ENCODE measurements around the gene LNX1. TPM values are rescaled to one million over a fixed set of nuclear protein-coding genes. Genes with fewer than 3 reads are reported as not detected.

The LNX1 gene
- total RNA-seq, 1 experiment from 2014 or later, result 1.7 TPM

DNA sequence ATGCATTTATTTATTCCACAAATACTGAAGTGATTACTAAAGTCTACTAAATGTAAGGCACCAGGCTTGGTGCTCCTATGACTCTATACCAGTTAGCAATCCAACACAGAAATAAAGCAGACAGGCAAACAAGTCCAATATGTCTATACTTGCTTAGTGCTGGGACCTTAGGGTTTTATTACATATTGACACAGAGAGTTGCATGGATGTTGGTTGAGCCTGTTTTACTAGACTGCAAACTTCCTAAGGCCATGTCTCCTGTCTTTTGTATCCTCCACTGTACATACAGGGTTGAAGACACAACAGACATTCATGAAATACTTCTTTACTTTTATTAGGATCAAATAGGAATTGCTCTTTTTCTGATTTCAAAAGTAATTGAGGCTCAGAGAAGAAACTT lies 69.0 kb downstream of the LNX1 start:
- Histone ChIP-seq H2BK20ac (ENCODE audit: low read depth, low read length, poor library complexity, severe bottlenecking) (no peak overlapping the region), H4K20me1 (ENCODE audit: control insufficient read depth, insufficient read depth, insufficient read length) (no peaks in the 10 kb centered on the region), H2BK12ac (ENCODE audit: insufficient read length, low read depth, low read length) (no peak overlapping the region), H3K79me2 (ENCODE audit: insufficient read depth, low read length) (no peaks in the 10 kb centered on the region), H3K4me2 (ENCODE audit: insufficient read depth, insufficient read length, low read length) (no peak overlapping the region), H4K91ac (ENCODE audit: insufficient read length, low read depth, low read length) (no peak overlapping the region), H3K27ac (ENCODE audit: insufficient read length, low read depth, low read length) (no peak overlapping the region), H2BK5ac (ENCODE audit: insufficient read length, low read length) (no peak overlapping the region), H3K27me3 (ENCODE audit: insufficient read depth, low read length) (no peaks in the 10 kb centered on the region), H2BK120ac (ENCODE audit: low read depth, low read length, poor library complexity, severe bottlenecking) (no peak overlapping the region), H4K5ac (ENCODE audit: insufficient read length, low read depth, low read length) (no peak overlapping the region), H3K18ac (ENCODE audit: insufficient read length, low read depth, low read length) (no peak overlapping the region), H3K9ac (ENCODE audit: extremely low read depth, insufficient read length, low read length) (no peak overlapping the region), H2AK5ac (ENCODE audit: insufficient read length, low read length) (no peak overlapping the region), H3K23me2 (ENCODE audit: insufficient read length, low read depth, low read length, poor library complexity, severe bottlenecking) (no peaks in the 10 kb centered on the region), H3K79me1 (ENCODE audit: insufficient read depth, low read depth, low read length, poor library complexity, severe bottlenecking) (no peaks in the 10 kb centered on the region), H3T11ph (ENCODE audit: low read length) (no peak overlapping the region), H4K8ac (replicated peaks; ENCODE audit: insufficient read length, low read depth, low read length) (no peak overlapping the region), H3K23ac (ENCODE audit: insufficient read length, low read depth, low read length) (no peak overlapping the region), H3K4ac (ENCODE audit: low read depth, low read length) (no peak overlapping the region), H3K4me1 (ENCODE audit: insufficient read depth, low read length) (no peaks in the 10 kb centered on the region; the same call in 1 of the 2 replicates), H3K14ac (ENCODE audit: insufficient read depth, low read length) (no peak overlapping the region), H2AFZ (ENCODE audit: low read length) (no peak overlapping the region), H3K56ac (ENCODE audit: insufficient read length, low read depth, low read length) (no peak overlapping the region), H2BK15ac (ENCODE audit: low read depth, low read length) (no peak overlapping the region), H3K9me3 (ENCODE audit: control insufficient read depth, low read depth, low read length) (no peaks in the 10 kb centered on the region)
- DNase-seq, result no peak
- H3K4me3 Mint-ChIP-seq, result no peak overlapping the region
- TF ChIP-seq, protein P1, sequence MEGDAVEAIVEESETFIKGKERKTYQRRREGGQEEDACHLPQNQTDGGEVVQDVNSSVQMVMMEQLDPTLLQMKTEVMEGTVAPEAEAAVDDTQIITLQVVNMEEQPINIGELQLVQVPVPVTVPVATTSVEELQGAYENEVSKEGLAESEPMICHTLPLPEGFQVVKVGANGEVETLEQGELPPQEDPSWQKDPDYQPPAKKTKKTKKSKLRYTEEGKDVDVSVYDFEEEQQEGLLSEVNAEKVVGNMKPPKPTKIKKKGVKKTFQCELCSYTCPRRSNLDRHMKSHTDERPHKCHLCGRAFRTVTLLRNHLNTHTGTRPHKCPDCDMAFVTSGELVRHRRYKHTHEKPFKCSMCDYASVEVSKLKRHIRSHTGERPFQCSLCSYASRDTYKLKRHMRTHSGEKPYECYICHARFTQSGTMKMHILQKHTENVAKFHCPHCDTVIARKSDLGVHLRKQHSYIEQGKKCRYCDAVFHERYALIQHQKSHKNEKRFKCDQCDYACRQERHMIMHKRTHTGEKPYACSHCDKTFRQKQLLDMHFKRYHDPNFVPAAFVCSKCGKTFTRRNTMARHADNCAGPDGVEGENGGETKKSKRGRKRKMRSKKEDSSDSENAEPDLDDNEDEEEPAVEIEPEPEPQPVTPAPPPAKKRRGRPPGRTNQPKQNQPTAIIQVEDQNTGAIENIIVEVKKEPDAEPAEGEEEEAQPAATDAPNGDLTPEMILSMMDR (conservative IDR thresholded peaks at IDR 0.05), result no peak
- peaks cover 19 to 27% of the 10 kb centered on the region in 2 experiments for H3K4me1 Mint-ChIP-seq
- no peaks in the 10 kb centered on the region for H3K27me3 Mint-ChIP-seq (ENCODE audit: low read depth)
- H3K9me3 Mint-ChIP-seq, result no peaks in the 10 kb centered on the region
- H3K36me3 Mint-ChIP-seq (ENCODE audit: insufficient read depth in 1 of 3, low read depth in 3 of 3), result no peaks in the 10 kb centered on the region
- no peak overlapping the region for H3K27ac Mint-ChIP-seq
